Measurements from ENCODE around the gene SLC22A6.

- TF ChIP-seq, protein P1, sequence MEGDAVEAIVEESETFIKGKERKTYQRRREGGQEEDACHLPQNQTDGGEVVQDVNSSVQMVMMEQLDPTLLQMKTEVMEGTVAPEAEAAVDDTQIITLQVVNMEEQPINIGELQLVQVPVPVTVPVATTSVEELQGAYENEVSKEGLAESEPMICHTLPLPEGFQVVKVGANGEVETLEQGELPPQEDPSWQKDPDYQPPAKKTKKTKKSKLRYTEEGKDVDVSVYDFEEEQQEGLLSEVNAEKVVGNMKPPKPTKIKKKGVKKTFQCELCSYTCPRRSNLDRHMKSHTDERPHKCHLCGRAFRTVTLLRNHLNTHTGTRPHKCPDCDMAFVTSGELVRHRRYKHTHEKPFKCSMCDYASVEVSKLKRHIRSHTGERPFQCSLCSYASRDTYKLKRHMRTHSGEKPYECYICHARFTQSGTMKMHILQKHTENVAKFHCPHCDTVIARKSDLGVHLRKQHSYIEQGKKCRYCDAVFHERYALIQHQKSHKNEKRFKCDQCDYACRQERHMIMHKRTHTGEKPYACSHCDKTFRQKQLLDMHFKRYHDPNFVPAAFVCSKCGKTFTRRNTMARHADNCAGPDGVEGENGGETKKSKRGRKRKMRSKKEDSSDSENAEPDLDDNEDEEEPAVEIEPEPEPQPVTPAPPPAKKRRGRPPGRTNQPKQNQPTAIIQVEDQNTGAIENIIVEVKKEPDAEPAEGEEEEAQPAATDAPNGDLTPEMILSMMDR (IDR thresholded peaks at IDR 0.05): no peak
- TF ChIP-seq POLR2AphosphoS5 (IDR thresholded peaks at IDR 0.05): no peak
- TF ChIP-seq POLR2A (IDR thresholded peaks at IDR 0.05): no peak
Measured at GRCh38 chr11:63019506-63019905, 34.7 kb upstream of the SLC22A6 start.

Measured in breast epithelium (tissue), 3 donors.